Motor neuron (in vitro differentiated cells): ENCODE measurements around the gene MAN1C1. TPM values are rescaled to one million over a fixed set of nuclear protein-coding genes. Genes with fewer than 3 reads are reported as not detected.

Source experiments
- ATAC-seq, 8 experiments: fragments of 200-7000 bp; cut with Tn5 transposase; replicated peaks in 6 of 8; 2 replicates each; pipeline ENCODE4 v1.8.0; 2021; ENCODE audit warnings: mild to moderate bottlenecking in 8 of 8, moderate library complexity in 8 of 8
- H3K27ac ChIP-seq, 2 donors: fragments of 250-450 bp; sonication (Bioruptor Pico); 2 replicates each; pipeline ENCODE4 v1.9.0; 2021; ENCODE audit warnings: antibody characterized with exemption in 2 of 2, mild to moderate bottlenecking in 2 of 2, moderate library complexity in 1 of 2
- H3K4me1 ChIP-seq, 2 donors: fragments of 250-450 bp; sonication (Bioruptor Pico); replicated peaks in 1 of 2; 2 replicates each; pipeline ENCODE4 v1.6.1; 2021; ENCODE audit warnings: antibody characterized with exemption in 2 of 2, mild to moderate bottlenecking in 2 of 2, moderate library complexity in 1 of 2
- H3K4me3 ChIP-seq, 5 donors: fragments of 250-450 bp; sonication (Bioruptor Pico); 2 replicates each; pipeline ENCODE4 v1.9.0; 2021; ENCODE audit warnings: antibody characterized with exemption in 5 of 5, mild to moderate bottlenecking in 5 of 5, moderate library complexity in 4 of 5
- WGBS, 10 experiments: fragments of 450-650 bp; shearing (Covaris generic); methylation state at CpG; one replicate each; pipeline ENCODE4 v1.0.0; 2022; 5-methylcytosine and 5-hydroxymethylcytosine counted together
- in situ Hi-C, 9 experiments: fragments of 400-800 bp; cut with MboI; loops; one replicate each; pipeline ENCODE4 v1.15.0; 2021; ENCODE audit warnings: low sequenced_read_pairs in 9 of 9, low pct_unique_long_range_greater_than_20kb in 2 of 9; ENCODE audit not compliant: unreplicated experiment in 9 of 9
- total RNA-seq, 8 experiments: library from RNA; unstranded; fragments of 300-600 nt; gene quantifications; 2 replicates each; pipeline versions ENCODE4 v1.2.3 to v1.2.4, GENCODE V29; 2022

MAN1C1 gene
- total RNA-seq, 8 experiments from 2014 or later = 1.2 to 67.4 (median 5.7) TPM

DNA sequence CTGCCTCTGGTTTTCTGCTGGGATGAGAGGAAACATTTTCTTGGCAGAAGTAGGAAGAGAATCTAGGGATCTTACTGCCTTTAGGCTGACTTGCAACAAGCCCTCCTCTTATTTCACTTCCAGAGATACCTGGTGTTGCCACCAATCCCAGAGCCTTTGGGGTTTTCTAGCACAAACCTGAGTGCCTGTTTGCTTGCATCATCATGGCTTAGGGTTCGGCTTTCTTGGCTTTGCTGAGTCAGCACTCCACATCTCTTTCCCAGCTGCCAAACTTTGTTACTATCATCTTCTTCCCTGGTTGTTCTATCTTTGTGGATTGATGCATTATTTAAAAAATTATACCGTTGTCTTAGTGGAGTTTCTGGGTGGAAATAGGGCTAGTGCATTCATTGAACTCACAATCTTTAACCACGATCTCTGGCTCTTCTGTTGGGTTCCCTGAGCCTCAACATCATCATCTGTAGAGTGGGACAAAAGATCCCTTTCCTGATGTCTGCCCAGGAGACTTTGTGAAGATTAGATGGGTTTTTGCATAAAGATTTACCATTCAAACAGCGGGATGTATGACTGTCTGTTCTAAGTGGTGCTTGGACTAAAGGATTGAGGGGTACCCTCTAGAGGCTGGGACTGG is 106.8 kb downstream of the MAN1C1 start:
- Histone ChIP-seq H3K4me1 (peaks cover 14 to 16% of the 10 kb centered on the region in 2 donors), H3K27ac (no peak overlapping the region), H3K4me3 (no peak overlapping the region)
- no peak for ATAC-seq
- WGBS, 10 experiments = 34 to 100% (median 83%) methylated on average over 2 to 4 of the region's 4 CpGs; no CpG with 5 or more reads in 2 of the 10 experiments
- in situ Hi-C loops = no loop called here

- WGBS, 10 experiments = 25 to 91% (median 87%) methylated on average over 2 to 7 of the region's 7 CpGs; no CpG with 5 or more reads in 3 of the 10 experiments
- H3K27ac ChIP-seq = no peak overlapping the region
- ATAC-seq = peak in 2 of 8 experiments; percentile 13 to 24
- in situ Hi-C loops = no loop called here
- H3K4me1 ChIP-seq = peaks cover 14 to 18% of the 10 kb centered on the region in 2 donors
- H3K4me3 ChIP-seq = no peak overlapping the region
These were observed 107.6 kb downstream of the MAN1C1 start for GRCh38 chr1:25724201-25724600.

- in situ Hi-C loops = no loop called here
- 55 to 100% (median 80%) methylated on average over 1 to 2 of the region's 2 CpGs; no CpG with 5 or more reads in 5 of the 10 experiments for WGBS, 10 experiments
- no peak overlapping the region for H3K4me3 ChIP-seq
- H3K4me1 ChIP-seq = peaks cover 19 to 23% of the 10 kb centered on the region in 2 donors
- ATAC-seq = no peak
- H3K27ac ChIP-seq = no peak overlapping the region
These were observed 108.4 kb downstream of the MAN1C1 start for GRCh38 chr1:25724966-25725365.

DNA sequence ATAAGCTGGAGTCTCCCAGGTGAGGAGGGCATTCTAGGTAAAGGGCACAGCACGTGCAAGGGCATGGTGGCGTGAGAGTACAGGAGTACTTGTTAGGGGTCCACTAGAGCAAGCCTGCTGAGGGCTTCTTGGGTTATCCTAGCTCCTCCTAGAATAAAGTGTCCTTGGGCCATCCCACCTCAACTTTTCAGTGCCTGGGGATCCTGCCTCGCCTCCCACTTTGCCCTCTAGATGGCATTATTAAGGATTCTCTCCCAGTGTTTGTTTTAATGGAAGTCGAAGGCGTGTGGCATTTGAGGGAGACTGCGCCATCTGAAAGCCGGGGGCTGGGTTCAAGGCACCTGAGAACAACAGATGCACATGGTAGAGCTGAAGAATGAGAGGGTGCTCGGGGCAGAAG is 108.9 kb downstream of the MAN1C1 start:
- ATAC-seq = no peak
- Histone ChIP-seq H3K4me1 (peaks cover 25 to 28% of the 10 kb centered on the region in 2 donors), H3K4me3 (no peak overlapping the region), H3K27ac (no peak overlapping the region)
- WGBS, 10 experiments = 40 to 100% (median 84%) methylated on average over 1 to 7 of the region's 8 CpGs; no CpG with 5 or more reads in 2 of the 10 experiments
- in situ Hi-C loops = no loop called here

- Histone ChIP-seq H3K27ac (no peak overlapping the region), H3K4me3 (no peak overlapping the region), H3K4me1 (peaks cover 33 to 35% of the 10 kb centered on the region in 2 donors)
- ATAC-seq = no peak
- 14 to 100% (median 55%) methylated on average over 1 to 8 of the region's 8 CpGs; no CpG with 5 or more reads in 3 of the 10 experiments for WGBS, 10 experiments
- in situ Hi-C loops = no loop called here
These were observed 110.5 kb downstream of the MAN1C1 start for GRCh38 chr1:25727088-25727487.

GRCh38 chr1:25727635-25728286 is 111.2 kb downstream of the MAN1C1 start:
- H3K27ac ChIP-seq = peak overlapping the region; percentile 2 to 3
- 0 to 60% (median 44%) methylated on average over 1 to 10 of the region's 12 CpGs; no CpG with 5 or more reads in 6 of the 10 experiments for WGBS, 10 experiments
- H3K4me3 ChIP-seq = no peak overlapping the region
- in situ Hi-C loops = no loop called here
- ATAC-seq = peak; percentile 62 to 88 (median 78)
- peaks cover 33 to 35% of the 10 kb centered on the region in 2 donors for H3K4me1 ChIP-seq

GRCh38 chr1:25728301-25728935 is 111.8 kb downstream of the MAN1C1 start:
- Histone ChIP-seq H3K4me1 (peaks cover 33 to 35% of the 10 kb centered on the region in 2 donors), H3K27ac (peak overlapping the region; percentile 2 to 3), H3K4me3 (no peak overlapping the region)
- in situ Hi-C loops = no loop called here
- 0 to 90% (median 72%) methylated on average over 1 to 11 of the region's 11 CpGs; no CpG with 5 or more reads in 1 of the 10 experiments for WGBS, 10 experiments
- ATAC-seq = peak in 2 of 8 experiments; percentile 11 to 18

DNA sequence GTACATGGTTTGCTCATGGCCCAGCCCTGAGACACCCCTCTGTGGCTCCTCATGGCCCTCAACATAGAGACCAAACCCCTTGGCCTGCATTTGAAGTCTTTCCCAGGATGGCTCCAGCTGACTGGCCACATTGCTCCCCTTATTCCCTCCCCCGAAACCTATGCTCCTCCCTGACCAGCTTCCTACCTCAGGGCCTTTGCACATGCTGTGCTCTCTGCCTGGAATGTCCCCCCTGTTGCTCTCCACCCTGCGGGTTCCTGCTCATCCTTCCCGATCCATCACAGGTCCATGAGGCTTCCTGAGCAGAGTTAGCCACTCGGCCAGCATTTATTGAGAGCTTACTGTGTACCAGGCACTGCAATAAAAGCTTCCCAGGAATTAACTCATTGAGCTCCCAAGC is 112.5 kb downstream of the MAN1C1 start:
- in situ Hi-C loops = no loop called here
- H3K27ac ChIP-seq = no peak overlapping the region
- ATAC-seq = no peak
- peaks cover 33 to 35% of the 10 kb centered on the region in 2 donors for H3K4me1 ChIP-seq
- no peak overlapping the region for H3K4me3 ChIP-seq
- WGBS, 10 experiments = 80 to 100% (median 97%) methylated on average over 1 to 4 of the region's 4 CpGs; no CpG with 5 or more reads in 1 of the 10 experiments

GRCh38 chr1:25729790-25730644 is 113.4 kb downstream of the MAN1C1 start:
- Histone ChIP-seq H3K27ac (peak overlapping the region; percentile 44 to 64), H3K4me1 (peaks cover 32 to 34% of the 10 kb centered on the region in 2 donors), H3K4me3 (no peak overlapping the region)
- peak in 6 of 8 experiments; percentile 23 to 65 (median 58) for ATAC-seq
- WGBS, 10 experiments = 42 to 76% (median 57%) methylated on average over 5 to 12 of the region's 12 CpGs; no CpG with 5 or more reads in 1 of the 10 experiments
- in situ Hi-C loops = no loop called here

DNA sequence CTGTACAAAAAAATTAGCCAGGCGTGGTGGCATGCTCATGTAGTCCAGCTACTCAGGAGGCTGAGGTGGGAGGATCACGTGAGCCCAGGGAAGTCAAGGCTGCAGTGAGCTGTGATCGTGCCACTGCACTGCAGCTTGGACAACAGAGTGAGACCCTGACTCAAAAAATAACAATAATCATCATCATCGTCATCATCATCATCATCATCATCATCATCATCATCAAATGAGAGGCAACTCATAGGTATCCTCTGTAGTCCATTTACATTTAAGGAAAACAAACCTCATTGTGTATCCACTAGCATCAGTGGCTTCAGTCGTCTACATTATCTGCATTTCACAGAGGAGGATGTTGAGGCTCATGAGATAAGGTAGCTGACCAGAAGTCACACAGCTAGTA is 114.6 kb downstream of the MAN1C1 start:
- no peak overlapping the region for H3K4me3 ChIP-seq
- H3K27ac ChIP-seq = peak overlapping the region in 1 of 2 donors; percentile 44
- 57 to 100% (median 88%) methylated on average over 1 to 5 of the region's 5 CpGs; no CpG with 5 or more reads in 2 of the 10 experiments for WGBS, 10 experiments
- peaks cover 29 to 30% of the 10 kb centered on the region in 2 donors for H3K4me1 ChIP-seq
- no peak for ATAC-seq
- in situ Hi-C loops = no loop called here

DNA sequence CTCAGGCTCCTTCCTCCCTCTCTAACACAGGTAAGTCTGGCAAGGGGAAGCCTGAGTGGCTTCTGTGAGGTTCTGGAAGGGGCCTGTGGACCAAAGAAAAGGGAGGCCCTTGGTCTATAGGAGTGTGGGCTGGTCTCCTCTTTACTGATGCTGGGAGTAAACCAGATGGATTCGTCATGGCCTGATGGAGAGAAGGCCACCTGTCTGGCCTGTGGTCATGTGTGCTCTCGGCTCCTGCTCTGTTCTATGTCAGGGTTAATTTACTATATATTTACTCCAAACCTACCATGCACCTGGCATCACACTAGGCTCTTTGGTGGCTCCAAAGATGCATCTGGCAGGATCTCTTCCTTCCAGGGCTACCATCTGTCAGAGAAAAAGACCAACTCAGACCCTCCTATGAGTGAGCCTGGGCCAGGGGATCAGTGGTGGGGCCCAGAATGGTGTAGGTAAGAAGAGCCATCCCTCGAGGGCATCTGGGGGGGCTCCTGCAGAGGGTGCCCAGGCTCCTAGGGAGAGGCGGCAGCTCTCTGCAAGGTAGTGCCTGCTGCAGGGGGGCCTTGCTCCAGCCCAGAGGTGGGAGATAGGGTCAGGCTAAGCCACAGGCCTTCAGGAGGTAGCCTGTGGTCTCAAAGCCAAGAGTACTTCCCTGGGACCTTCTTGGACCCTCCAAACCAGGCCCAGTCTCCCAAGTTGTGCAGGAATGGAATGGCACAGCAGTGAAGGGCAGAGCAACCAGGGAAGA is 115.2 kb downstream of the MAN1C1 start:
- Histone ChIP-seq H3K27ac (no peak overlapping the region), H3K4me3 (no peak overlapping the region), H3K4me1 (peaks cover 29 to 30% of the 10 kb centered on the region in 2 donors)
- no peak for ATAC-seq
- in situ Hi-C loops = no loop called here
- WGBS, 10 experiments = 52 to 100% (median 90%) methylated on average over 1 to 3 of the region's 4 CpGs; no CpG with 5 or more reads in 2 of the 10 experiments

DNA sequence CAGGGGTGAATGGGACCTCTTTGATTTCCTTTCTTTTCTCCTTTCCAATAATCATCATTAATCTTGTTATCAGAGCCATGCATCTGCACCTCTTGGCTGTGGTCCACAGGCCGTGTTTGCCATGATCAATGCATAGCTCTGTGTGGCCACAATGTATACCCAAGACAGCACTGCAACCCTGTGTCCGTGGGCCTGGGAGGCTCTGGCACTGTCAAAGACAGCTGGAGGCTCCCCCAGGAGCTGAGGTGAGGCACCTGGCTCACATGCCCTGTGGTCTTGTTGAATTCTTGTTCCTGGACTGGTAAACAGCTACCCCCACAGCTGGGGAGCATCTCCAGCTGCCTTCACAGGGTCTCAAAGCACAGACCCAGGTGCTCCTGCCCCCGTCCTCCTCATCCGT is 116.2 kb downstream of the MAN1C1 start:
- 40 to 100% (median 63%) methylated on average over 1 to 3 of the region's 4 CpGs; no CpG with 5 or more reads in 1 of the 10 experiments for WGBS, 10 experiments
- H3K27ac ChIP-seq = no peak overlapping the region
- ATAC-seq = no peak
- peaks cover 24 to 25% of the 10 kb centered on the region in 2 donors for H3K4me1 ChIP-seq
- H3K4me3 ChIP-seq = no peak overlapping the region
- in situ Hi-C loops = no loop called here
